A549 (cell line): ENCODE data around the gene GALNTL6.

Experiments used
- BHLHE40 ChIP-seq: IDR thresholded peaks from 2 replicates; pipeline ENCODE4 v1.6.1; 2012; ENCODE audit warnings: low read depth, low read length, inconsistent platforms
- KDM1A ChIP-seq: fragments of 200-600 bp; sonication (generic); IDR thresholded peaks from 2 replicates; pipeline ENCODE4 v1.6.1; 2016; ENCODE audit warnings: low read depth, mild to moderate bottlenecking
- POLR2A ChIP-seq: IDR thresholded peaks from 2 replicates; pipeline ENCODE4 v1.6.1; 2012; ENCODE audit warnings: mild to moderate bottlenecking, low read length
- SMC3 ChIP-seq: fragments of >200 bp; sonication (Bioruptor Twin); formaldehyde crosslinking; IDR thresholded peaks from 3 replicates; pipeline ENCODE4 v1.6.1; 2018; ENCODE audit warnings: inconsistent platforms
- TF ChIP-seq, protein P1 (sequence below): fragments of >200 bp; sonication (Bioruptor Twin); formaldehyde crosslinking; IDR thresholded peaks from 3 replicates; pipeline ENCODE4 v1.5.1; 2016

GRCh38 chr4:171793723-171794122 is 19.5 kb upstream of the GALNTL6 start:
- TF ChIP-seq, protein P1, sequence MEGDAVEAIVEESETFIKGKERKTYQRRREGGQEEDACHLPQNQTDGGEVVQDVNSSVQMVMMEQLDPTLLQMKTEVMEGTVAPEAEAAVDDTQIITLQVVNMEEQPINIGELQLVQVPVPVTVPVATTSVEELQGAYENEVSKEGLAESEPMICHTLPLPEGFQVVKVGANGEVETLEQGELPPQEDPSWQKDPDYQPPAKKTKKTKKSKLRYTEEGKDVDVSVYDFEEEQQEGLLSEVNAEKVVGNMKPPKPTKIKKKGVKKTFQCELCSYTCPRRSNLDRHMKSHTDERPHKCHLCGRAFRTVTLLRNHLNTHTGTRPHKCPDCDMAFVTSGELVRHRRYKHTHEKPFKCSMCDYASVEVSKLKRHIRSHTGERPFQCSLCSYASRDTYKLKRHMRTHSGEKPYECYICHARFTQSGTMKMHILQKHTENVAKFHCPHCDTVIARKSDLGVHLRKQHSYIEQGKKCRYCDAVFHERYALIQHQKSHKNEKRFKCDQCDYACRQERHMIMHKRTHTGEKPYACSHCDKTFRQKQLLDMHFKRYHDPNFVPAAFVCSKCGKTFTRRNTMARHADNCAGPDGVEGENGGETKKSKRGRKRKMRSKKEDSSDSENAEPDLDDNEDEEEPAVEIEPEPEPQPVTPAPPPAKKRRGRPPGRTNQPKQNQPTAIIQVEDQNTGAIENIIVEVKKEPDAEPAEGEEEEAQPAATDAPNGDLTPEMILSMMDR = no peak
- TF ChIP-seq POLR2A (no peak), KDM1A (no peak), SMC3 (no peak), BHLHE40 (no peak)
